PFSK-1 (cell line): ENCODE measurements around the gene LAMC1.

Source experiments
- POLR2AphosphoS5 ChIP-seq: IDR thresholded peaks from 2 replicates; pipeline ENCODE4 v1.6.1; 2012; ENCODE audit warnings: low read depth, mild to moderate bottlenecking, control low read depth, low read length, moderate library complexity
- TAF1 ChIP-seq: IDR thresholded peaks from 2 replicates; pipeline ENCODE4 v1.6.1; 2012; ENCODE audit warnings: low read length, control low read depth, borderline replicate concordance; ENCODE audit not compliant: insufficient read depth

DNA sequence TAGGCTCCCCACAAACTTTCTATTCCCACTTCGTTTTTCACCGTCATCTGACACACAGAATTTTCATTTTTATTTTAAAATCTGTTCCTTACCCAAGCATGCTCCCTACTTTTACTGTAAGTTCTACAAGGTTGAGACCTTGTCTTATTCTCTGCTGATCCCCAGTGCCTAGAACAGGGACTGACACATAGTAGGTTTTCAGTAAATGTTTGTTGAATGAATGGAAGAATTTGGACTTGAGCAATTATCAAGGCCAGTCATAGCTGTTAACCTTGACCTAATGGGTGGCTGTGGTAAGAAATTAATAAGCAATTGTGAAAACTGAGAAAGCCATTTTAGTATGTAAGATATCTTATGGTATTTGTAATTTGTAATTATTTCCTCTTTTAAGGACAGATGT is 71.1 kb downstream of the LAMC1 start:
- no peak for TF ChIP-seq TAF1
- no peak for TF ChIP-seq POLR2AphosphoS5
